Esophagus muscularis mucosa (tissue), 4 donors: ENCODE results near the gene PRX.
A peak's percentile ranks its signal among the peaks of the same experiment; 100 is the strongest.

Source experiments
- CTCF ChIP-seq, 3 experiments: fragments of 200-600 bp in 2 of 3; fragments of 450-650 bp in 1 of 3; sonication (generic) in 2 of 3; IDR thresholded peaks; one replicate each; pipeline ENCODE4 v1.5.1; 2017 to 2019; ENCODE audit warnings: antibody characterized with exemption in 3 of 3, mild to moderate bottlenecking in 2 of 3, moderate library complexity in 1 of 3
- EP300 ChIP-seq: sonication (generic); formaldehyde crosslinking; IDR thresholded peaks from one replicate; pipeline ENCODE4 v1.6.1; 2017; ENCODE audit warnings: antibody characterized with exemption
- POLR2A ChIP-seq: fragments of 450-650 bp; IDR thresholded peaks from one replicate; pipeline ENCODE4 v1.6.1; 2017; ENCODE audit warnings: antibody characterized with exemption, moderate library complexity, mild to moderate bottlenecking, low read depth
- POLR2AphosphoS5 ChIP-seq, 2 donors: sonication (generic); formaldehyde crosslinking; IDR thresholded peaks; one replicate each; pipeline ENCODE4 v1.6.1; 2017; ENCODE audit warnings: antibody characterized with exemption in 2 of 2

DNA sequence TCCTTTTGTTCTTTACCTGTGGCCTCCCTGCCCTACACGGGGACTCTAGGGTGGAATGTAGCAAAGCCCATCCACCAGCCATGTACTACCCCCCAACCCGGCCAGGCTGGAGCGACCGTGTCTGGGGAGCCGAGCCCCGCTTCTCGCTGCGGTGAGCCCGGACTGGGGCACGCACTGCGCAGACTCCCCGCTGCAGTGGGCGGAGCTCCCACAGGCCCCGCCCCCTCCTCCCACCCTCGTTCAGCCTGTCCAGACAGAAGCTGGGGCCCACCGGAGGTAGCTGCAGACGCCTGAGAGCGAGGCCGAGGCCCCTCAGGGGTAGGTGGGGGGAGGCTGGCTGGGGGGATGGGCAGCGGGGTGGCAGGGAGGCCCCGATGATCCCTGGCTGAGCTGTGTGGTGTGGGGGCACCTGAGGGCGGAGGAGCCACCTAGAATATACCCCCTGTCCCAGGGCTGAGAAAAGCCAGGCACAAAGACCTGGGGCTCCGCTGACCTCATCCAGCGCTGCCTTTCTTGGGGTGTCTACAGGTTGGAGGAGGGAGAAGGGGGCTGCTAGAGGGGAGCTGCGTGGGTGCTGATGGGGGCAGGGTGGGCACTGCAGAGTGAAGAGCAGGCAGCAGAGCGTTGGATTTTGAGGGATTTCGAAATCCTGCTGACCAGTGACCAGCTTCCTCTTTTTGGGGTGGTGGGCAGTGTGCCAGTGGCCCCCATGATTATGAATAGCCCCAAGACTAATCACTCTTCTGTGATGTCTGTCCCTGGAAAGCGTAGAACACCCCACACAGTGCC lies 47.4 kb downstream of the PRX start:
- no peak for TF ChIP-seq CTCF (IDR thresholded peaks at IDR 0.05)
- no peak for TF ChIP-seq EP300
- no peak for TF ChIP-seq POLR2A
- peak; percentile 44 to 50 for TF ChIP-seq POLR2AphosphoS5 (IDR thresholded peaks at IDR 0.05)
